HG02938 (cell line): Measurements from ENCODE around the gene SYNDIG1.

Source experiments
- ATAC-seq: cut with Tn5 transposase; IDR thresholded peaks from one replicate; pipeline ENCODE4 v1.9.1; 2021; ENCODE audit warnings: mild to moderate bottlenecking, moderate library complexity; ENCODE audit not compliant: unreplicated experiment

Gene SYNDIG1

GRCh38 chr20:24469116-24469893 is at the start of gene SYNDIG1:
SYNDIG1 (plus strand) TSS chr20:24469629; CDS start chr20:24543098, 73,469 bp downstream.
- ATAC-seq: no peak

GRCh38 chr20:24419786-24420185 is 49.6 kb upstream of the SYNDIG1 start:
- ATAC-seq: no peak

DNA sequence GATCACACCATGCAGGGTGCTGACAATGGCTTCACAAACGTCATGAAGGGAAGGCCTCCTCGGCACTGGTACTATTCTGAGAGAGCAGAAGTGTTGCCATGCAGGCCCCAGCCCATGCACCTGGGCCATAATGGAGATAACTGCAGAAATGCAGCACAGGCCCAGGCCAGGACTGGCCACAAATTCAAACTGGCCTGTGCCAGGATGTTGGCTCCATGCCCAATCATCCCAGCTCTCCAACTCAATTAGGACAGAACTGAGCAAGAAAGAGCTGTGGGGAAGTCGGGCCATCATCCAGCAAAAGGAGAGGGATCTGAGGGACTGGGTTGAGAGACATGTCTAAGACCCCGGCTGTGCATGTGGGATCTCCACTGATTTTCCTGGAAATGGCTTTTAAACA is 48.9 kb upstream of the SYNDIG1 start:
- ATAC-seq: no peak

DNA sequence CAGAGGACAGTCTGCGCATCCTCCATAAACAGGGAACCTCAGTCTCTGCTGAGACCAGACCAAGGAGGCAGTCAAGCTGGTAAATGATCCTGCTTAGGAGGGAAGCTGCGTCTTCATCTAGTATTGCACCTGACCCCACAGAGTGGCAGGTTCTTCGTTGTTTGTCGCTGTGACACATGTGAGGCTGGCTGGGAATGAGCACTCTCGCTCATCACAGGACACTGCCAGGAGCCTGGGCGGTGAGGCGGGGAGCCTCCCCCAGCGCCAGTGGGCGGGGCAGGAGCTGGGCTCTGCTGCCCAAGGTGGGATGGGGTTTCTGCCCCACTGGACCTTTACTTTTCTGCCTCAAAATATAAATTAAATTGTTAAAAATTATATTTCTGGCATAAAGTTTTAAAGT is 48.4 kb upstream of the SYNDIG1 start:
- no peak for ATAC-seq

- ATAC-seq: no peak
These were observed 47.2 kb upstream of the SYNDIG1 start for GRCh38 chr20:24422091-24422760.

DNA sequence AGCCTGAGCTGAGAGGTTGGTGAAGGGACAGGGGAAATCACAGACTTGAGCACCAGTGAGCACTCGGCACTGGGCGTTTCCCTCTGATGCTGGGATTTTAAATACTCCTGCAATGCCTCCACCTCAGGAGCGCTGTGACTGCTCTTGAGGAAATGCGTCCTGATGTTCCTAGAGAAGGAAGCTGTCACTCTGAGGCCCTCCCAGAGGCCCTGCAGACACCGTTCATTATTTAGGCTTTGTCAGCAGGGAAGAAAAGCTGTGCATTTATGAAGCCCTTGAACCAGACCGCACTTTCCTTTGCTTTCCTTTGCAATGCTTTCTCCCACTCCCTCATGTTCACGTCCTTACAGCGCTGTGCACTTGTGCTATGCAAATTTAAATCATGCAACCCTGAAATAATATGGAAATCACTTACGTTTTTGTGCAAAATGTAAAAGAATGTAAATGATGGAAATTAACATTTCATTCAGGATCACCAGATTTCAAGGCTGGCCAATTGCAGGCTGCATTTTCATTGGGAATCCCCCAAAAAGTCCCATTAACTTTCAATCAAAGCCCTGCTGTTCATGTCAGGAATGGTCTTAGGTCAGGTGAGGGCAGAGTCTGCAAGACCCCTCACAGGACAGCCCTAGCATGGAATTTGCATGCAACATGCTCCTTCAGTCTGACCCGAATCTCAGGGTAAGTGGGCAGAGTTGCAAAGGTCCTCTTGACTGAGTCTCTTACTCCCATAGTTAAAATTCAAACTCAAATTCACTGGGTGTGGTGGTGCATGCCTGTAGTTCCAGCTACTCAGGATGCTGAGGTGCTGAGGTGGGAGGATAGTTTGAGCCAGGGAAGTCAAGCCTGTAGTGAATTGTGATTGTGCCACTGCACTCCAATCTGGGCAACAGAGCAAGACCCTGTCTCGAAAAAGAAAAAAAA is 45.8 kb upstream of the SYNDIG1 start:
- ATAC-seq: no peak

DNA sequence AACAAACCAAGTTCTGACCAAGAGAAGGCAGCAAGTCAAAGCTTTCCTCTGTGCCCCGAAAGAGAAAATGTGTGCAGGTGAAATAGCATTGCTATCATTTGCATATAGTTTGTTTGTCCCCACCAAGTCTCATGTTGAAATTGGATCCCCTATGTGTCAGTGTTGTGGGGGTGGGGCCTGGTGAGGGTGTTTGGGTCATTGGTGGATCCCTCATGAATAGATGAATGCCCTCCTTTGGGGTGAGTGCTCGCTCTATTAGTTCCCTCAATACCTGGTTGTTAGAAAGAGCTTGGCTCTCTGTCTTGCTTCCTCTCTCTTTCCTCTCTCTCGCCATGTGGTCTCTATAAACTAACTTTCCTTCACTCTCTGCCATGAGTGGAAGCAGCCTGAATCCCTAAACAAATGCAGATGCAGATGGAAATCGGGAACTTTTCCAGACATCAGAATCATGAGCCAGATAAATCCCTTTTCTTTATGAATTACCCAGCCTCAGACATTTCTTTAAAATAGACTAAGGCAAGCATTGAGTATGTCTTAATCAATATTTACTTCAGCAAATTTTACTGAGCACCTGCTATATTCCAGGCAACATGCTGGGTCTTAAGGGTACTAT is 43.8 kb upstream of the SYNDIG1 start:
- ATAC-seq: no peak

GRCh38 chr20:24431279-24432045 is 38.0 kb upstream of the SYNDIG1 start:
- no peak for ATAC-seq

- ATAC-seq: no peak
These were observed 37.4 kb upstream of the SYNDIG1 start for GRCh38 chr20:24432046-24432442.

- ATAC-seq: no peak
These were observed 33.3 kb upstream of the SYNDIG1 start for GRCh38 chr20:24436160-24436559.

DNA sequence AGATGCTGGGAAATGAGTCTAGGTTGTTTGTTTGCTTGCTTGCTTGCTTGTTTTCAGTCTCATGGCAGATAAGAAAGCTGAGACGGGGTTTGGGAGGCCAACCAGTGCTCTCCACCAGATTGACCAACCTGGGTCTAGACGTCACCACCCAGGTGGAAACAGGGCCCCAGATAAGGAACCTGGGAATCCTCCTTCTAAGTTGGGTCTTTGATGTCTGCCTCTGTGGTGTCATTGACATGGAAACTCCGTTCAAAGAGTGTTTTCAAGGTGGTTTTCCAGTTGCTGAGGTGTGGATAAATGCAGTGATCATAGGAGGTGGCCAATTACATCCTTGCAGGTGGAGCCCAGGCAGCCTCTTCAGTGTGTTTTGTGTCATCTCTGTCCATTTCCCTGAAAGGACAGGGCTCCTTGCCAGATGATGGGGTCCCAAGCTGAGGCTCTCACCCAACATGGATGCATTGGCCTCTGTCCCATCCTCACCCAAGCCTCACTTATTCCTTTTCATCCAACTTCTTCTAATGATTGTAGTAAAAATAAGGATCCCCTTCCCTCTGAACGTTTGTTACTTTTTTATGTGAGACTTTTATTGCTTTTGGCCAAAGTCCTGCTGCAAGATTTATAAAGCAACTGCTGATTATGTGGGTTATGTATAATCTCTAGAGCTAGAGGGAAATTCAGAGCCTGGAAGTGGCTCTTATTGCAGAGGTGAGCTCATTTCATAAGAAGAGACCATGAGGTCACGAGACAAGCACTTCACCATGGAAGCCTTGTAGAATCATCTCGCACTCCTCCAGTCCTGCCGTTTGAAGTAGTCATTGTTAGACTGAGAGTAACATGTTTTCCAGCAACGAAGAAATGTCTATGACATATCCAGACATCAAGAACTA is 32.0 kb upstream of the SYNDIG1 start:
- ATAC-seq: no peak

GRCh38 chr20:24438331-24438730 is 31.1 kb upstream of the SYNDIG1 start:
- ATAC-seq: no peak

GRCh38 chr20:24439737-24440387 is 29.6 kb upstream of the SYNDIG1 start:
- ATAC-seq: no peak

GRCh38 chr20:24441661-24442060 is 27.8 kb upstream of the SYNDIG1 start:
- ATAC-seq: no peak

- no peak for ATAC-seq
These were observed 26.5 kb upstream of the SYNDIG1 start for GRCh38 chr20:24442909-24443308.

GRCh38 chr20:24443436-24443835 is 26.0 kb upstream of the SYNDIG1 start:
- ATAC-seq: no peak

DNA sequence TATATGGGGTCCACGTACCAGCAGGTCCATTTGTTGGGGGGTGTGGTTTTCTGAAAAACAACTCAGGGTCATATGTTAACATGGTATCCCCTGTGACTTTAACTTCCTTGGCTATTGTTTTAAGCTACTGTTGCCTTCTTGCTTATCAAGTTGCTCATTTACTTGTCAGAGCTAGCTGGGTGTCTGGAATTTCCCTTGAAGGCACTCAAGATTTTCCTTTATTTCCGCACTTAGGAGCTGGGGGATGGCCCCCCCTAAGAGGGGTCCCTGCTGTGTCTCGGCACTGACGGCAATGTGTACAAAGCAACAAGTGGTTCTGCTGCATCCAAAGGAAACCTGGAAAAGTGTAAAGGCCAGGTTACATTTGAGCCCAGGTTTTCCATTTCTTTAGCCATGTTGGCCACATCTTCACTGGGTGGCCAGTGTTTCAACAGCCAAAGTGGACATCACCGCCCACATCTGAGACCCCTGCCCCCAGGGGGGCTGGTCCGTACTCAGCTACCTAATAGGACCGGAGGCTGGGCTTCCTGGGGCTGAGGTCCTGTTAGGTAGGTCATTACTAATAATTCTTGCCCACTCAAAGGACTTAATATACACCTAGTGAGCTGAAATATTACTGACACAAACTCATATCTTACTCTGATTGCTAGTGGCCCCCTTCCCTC is 24.8 kb upstream of the SYNDIG1 start:
- ATAC-seq: no peak

- no peak for ATAC-seq
These were observed 23.8 kb upstream of the SYNDIG1 start for GRCh38 chr20:24445510-24446170.
